ENCODE data around the gene LRRFIP2.

DNA sequence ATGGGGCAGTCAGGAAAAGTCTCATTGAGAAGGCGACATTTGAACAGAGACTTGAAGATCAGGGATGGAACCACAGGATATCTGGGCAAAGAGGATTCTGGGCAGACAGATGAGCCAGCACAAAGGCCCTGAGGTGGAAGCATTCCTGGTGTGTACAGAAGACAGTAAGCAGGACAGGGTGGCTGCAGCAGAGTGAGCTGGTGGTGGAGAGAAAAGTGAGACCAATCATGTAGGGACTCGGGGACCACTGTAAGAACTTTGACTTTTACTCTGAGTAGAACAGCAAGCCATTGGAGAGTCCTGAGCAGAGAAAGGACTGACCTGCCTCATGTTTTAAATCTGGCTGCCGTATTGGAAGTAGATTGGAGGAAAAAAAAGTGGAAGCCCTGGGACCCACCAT lies 29.9 kb upstream of the LRRFIP2 start:
- TF ChIP-seq, protein P1, sequence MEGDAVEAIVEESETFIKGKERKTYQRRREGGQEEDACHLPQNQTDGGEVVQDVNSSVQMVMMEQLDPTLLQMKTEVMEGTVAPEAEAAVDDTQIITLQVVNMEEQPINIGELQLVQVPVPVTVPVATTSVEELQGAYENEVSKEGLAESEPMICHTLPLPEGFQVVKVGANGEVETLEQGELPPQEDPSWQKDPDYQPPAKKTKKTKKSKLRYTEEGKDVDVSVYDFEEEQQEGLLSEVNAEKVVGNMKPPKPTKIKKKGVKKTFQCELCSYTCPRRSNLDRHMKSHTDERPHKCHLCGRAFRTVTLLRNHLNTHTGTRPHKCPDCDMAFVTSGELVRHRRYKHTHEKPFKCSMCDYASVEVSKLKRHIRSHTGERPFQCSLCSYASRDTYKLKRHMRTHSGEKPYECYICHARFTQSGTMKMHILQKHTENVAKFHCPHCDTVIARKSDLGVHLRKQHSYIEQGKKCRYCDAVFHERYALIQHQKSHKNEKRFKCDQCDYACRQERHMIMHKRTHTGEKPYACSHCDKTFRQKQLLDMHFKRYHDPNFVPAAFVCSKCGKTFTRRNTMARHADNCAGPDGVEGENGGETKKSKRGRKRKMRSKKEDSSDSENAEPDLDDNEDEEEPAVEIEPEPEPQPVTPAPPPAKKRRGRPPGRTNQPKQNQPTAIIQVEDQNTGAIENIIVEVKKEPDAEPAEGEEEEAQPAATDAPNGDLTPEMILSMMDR (IDR thresholded peaks at IDR 0.05; ENCODE audit: low read length): no peak
- no peak for TF ChIP-seq EZH2phosphoT487 (IDR thresholded peaks at IDR 0.05; ENCODE audit: low read length)

All from MM.1S (cell line).